Keratinocyte (primary cell): Measurements from ENCODE around the gene PVRIG.

Source experiments
- CTCF ChIP-seq, 3 experiments: IDR thresholded peaks in 1 of 3; conservative IDR thresholded peaks in 1 of 3; optimal IDR thresholded peaks in 1 of 3; 2 replicates in 2 of 3; 3 replicates in 1 of 3; pipeline versions ENCODE3 to v1.5.1; 2011; ENCODE audit warnings: low read length in 3 of 3, mild to moderate bottlenecking in 3 of 3, moderate library complexity in 2 of 3, control low read depth in 1 of 3, inconsistent platforms in 1 of 3; ENCODE audit not compliant: insufficient read depth in 2 of 3; ENCODE audit errors: extremely low read depth in 1 of 3
- EZH2 ChIP-seq: IDR thresholded peaks from one replicate; pipeline ENCODE4 v1.6.1; 2012; ENCODE audit warnings: inconsistent platforms, mild to moderate bottlenecking, low read length, moderate library complexity

- TF ChIP-seq CTCF (optimal IDR thresholded peaks at IDR 0.05 in 1 of 3, IDR thresholded peaks at IDR 0.05 in 1 of 3, conservative IDR thresholded peaks at IDR 0.05 in 1 of 3; ENCODE audit: extremely low read depth in 1 of 3, insufficient read depth in 2 of 3, low read length in 3 of 3) (no peak), EZH2 (no peak)
Observed at GRCh38 chr7:100213672-100214071, 6.1 kb upstream of the PVRIG start.
